ENCODE measurements around the gene TP53I3. TPM values are rescaled to one million over a fixed set of nuclear protein-coding genes. Genes with fewer than 3 reads are reported as not detected.

Gene TP53I3, protein sequence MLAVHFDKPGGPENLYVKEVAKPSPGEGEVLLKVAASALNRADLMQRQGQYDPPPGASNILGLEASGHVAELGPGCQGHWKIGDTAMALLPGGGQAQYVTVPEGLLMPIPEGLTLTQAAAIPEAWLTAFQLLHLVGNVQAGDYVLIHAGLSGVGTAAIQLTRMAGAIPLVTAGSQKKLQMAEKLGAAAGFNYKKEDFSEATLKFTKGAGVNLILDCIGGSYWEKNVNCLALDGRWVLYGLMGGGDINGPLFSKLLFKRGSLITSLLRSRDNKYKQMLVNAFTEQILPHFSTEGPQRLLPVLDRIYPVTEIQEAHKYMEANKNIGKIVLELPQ
- polyA plus RNA-seq: 100 to 1,000 TPM; 116 to 123 TPM

GRCh38 chr2:24084386-24085199 lies at the start of gene TP53I3:
Gene TP53I3, minus strand, starts transcription at chr2:24084834. Its CDS starts 508 bp downstream, at chr2:24084326.
- 1% methylated on average over 41 to 44 of the region's 44 CpGs for WGBS, 2 donors
- Histone ChIP-seq H3K4me1 (ENCODE audit: control insufficient read depth in 2 of 2, insufficient read depth in 2 of 2, low read length in 1 of 2) (peaks cover 0 to 3% of the 10 kb centered on the region in 2 donors), H3K4me3 (ENCODE audit: low read depth in 1 of 2, low read length in 2 of 2) (peak within 1 kb of the TSS; percentile 63 to 67), H3K9me3 (ENCODE audit: control insufficient read depth in 2 of 2, insufficient read depth in 1 of 2, low read depth in 1 of 2, low read length in 1 of 2) (no peaks in the 10 kb centered on the region), H3K36me3 (ENCODE audit: control insufficient read depth in 2 of 2, insufficient read depth in 2 of 2, low read length in 1 of 2) (peaks cover 0 to 11% of the 10 kb centered on the region in 2 donors), H3K27ac (ENCODE audit: low read depth in 2 of 2, low read length in 1 of 2) (peak within 1 kb of the TSS; percentile 93 to 96), H3K27me3 (ENCODE audit: control insufficient read depth in 1 of 2, insufficient read depth in 2 of 2, low read length in 2 of 2) (no peaks in the 10 kb centered on the region)

DNA sequence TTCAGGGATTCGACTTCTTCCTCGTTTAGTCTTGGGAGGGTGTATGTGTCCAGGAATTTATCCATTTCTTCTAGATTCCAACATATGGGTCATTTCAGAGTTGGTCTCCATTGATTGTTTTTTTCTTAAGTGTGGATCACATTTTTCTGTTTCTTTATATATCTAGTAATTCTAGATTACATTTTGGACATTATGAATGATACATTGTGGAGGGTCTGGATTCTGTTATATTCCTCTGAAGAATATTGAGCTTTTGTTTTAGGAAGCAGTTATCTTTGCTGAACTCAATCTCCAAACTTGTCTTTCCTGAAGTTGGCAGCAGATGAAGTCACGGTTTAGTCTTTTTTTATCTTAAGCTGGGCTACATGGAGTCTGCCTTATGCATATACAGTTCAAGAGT lies 47.9 kb upstream of the TP53I3 start:
- H3K27ac ChIP-seq (ENCODE audit: low read depth in 2 of 2, low read length in 1 of 2): no peak overlapping the region
- H3K4me1 ChIP-seq (ENCODE audit: control insufficient read depth in 2 of 2, insufficient read depth in 2 of 2, low read length in 1 of 2): no peaks in the 10 kb centered on the region
- WGBS, 2 donors: 89 to 95% methylated on average over 3 of the region's 3 CpGs
- H3K36me3 ChIP-seq (ENCODE audit: control insufficient read depth in 2 of 2, insufficient read depth in 2 of 2, low read length in 1 of 2): no peaks in the 10 kb centered on the region
- H3K9me3 ChIP-seq (ENCODE audit: control insufficient read depth in 2 of 2, insufficient read depth in 1 of 2, low read depth in 1 of 2, low read length in 1 of 2): no peaks in the 10 kb centered on the region
- H3K4me3 ChIP-seq (ENCODE audit: low read depth in 1 of 2, low read length in 2 of 2): no peak overlapping the region
- H3K27me3 ChIP-seq (ENCODE audit: control insufficient read depth in 1 of 2, insufficient read depth in 2 of 2, low read length in 2 of 2): no peaks in the 10 kb centered on the region

GRCh38 chr2:24125956-24126355 lies 41.3 kb upstream of the TP53I3 start:
- Histone ChIP-seq H3K36me3 (ENCODE audit: control insufficient read depth in 2 of 2, insufficient read depth in 2 of 2, low read length in 1 of 2) (no peaks in the 10 kb centered on the region), H3K4me3 (ENCODE audit: low read depth in 1 of 2, low read length in 2 of 2) (no peak overlapping the region), H3K4me1 (ENCODE audit: control insufficient read depth in 2 of 2, insufficient read depth in 2 of 2, low read length in 1 of 2) (peaks cover 0 to 3% of the 10 kb centered on the region in 2 donors), H3K9me3 (ENCODE audit: control insufficient read depth in 2 of 2, insufficient read depth in 1 of 2, low read depth in 1 of 2, low read length in 1 of 2) (no peaks in the 10 kb centered on the region), H3K27ac (ENCODE audit: low read depth in 2 of 2, low read length in 1 of 2) (no peak overlapping the region), H3K27me3 (ENCODE audit: control insufficient read depth in 1 of 2, insufficient read depth in 2 of 2, low read length in 2 of 2) (no peaks in the 10 kb centered on the region)
- WGBS, 2 donors: 23 to 38% methylated on average over 1 of the region's 1 CpG

GRCh38 chr2:24123922-24124580 lies 39.4 kb upstream of the TP53I3 start:
- peak overlapping the region; percentile 85 to 95 for H3K27ac ChIP-seq (ENCODE audit: low read depth in 2 of 2, low read length in 1 of 2)

GRCh38 chr2:24123195-24123921 lies 38.7 kb upstream of the TP53I3 start, which contains the start of the genes FAM228B and PFN4:
Gene FAM228B, plus strand, starts transcription at chr2:24123469. Its CDS starts 893 bp downstream, at chr2:24124362.
Gene PFN4, minus strand, starts transcription at chr2:24123334. Its CDS starts 799 bp downstream, at chr2:24122535.
- WGBS, 2 donors: 0% methylated on average over 96 to 103 of the region's 103 CpGs
- Histone ChIP-seq H3K4me1 (ENCODE audit: control insufficient read depth in 2 of 2, insufficient read depth in 2 of 2, low read length in 1 of 2) (peaks cover 0 to 3% of the 10 kb centered on the region in 2 donors), H3K27me3 (ENCODE audit: control insufficient read depth in 1 of 2, insufficient read depth in 2 of 2, low read length in 2 of 2) (no peaks in the 10 kb centered on the region), H3K4me3 (ENCODE audit: low read depth in 1 of 2, low read length in 2 of 2) (peak within 1 kb of the TSS; percentile 74 to 88), H3K36me3 (ENCODE audit: control insufficient read depth in 2 of 2, insufficient read depth in 2 of 2, low read length in 1 of 2) (no peaks in the 10 kb centered on the region), H3K9me3 (ENCODE audit: control insufficient read depth in 2 of 2, insufficient read depth in 1 of 2, low read depth in 1 of 2, low read length in 1 of 2) (no peaks in the 10 kb centered on the region), H3K27ac (ENCODE audit: low read depth in 2 of 2, low read length in 1 of 2) (peak within 1 kb of the TSS; percentile 85 to 95)

More at GRCh38 chr2:24123922-24124580, 39.4 kb upstream of the TP53I3 start:
- 10 to 13% methylated on average over 9 of the region's 9 CpGs for WGBS, 2 donors
- H3K36me3 ChIP-seq (ENCODE audit: control insufficient read depth in 2 of 2, insufficient read depth in 2 of 2, low read length in 1 of 2): no peaks in the 10 kb centered on the region
- H3K4me1 ChIP-seq (ENCODE audit: control insufficient read depth in 2 of 2, insufficient read depth in 2 of 2, low read length in 1 of 2): peaks cover 0 to 3% of the 10 kb centered on the region in 2 donors
- peak overlapping the region; percentile 74 to 88 for H3K4me3 ChIP-seq (ENCODE audit: low read depth in 1 of 2, low read length in 2 of 2)
- no peaks in the 10 kb centered on the region for H3K9me3 ChIP-seq (ENCODE audit: control insufficient read depth in 2 of 2, insufficient read depth in 1 of 2, low read depth in 1 of 2, low read length in 1 of 2)
- no peaks in the 10 kb centered on the region for H3K27me3 ChIP-seq (ENCODE audit: control insufficient read depth in 1 of 2, insufficient read depth in 2 of 2, low read length in 2 of 2)

- Histone ChIP-seq H3K36me3 (ENCODE audit: control insufficient read depth in 2 of 2, insufficient read depth in 2 of 2, low read length in 1 of 2) (no peaks in the 10 kb centered on the region), H3K9me3 (ENCODE audit: control insufficient read depth in 2 of 2, insufficient read depth in 1 of 2, low read depth in 1 of 2, low read length in 1 of 2) (no peaks in the 10 kb centered on the region), H3K4me3 (ENCODE audit: low read depth in 1 of 2, low read length in 2 of 2) (peak overlapping the region; percentile 74 to 88), H3K27me3 (ENCODE audit: control insufficient read depth in 1 of 2, insufficient read depth in 2 of 2, low read length in 2 of 2) (no peaks in the 10 kb centered on the region), H3K4me1 (ENCODE audit: control insufficient read depth in 2 of 2, insufficient read depth in 2 of 2, low read length in 1 of 2) (peaks cover 0 to 3% of the 10 kb centered on the region in 2 donors), H3K27ac (ENCODE audit: low read depth in 2 of 2, low read length in 1 of 2) (peak overlapping the region; percentile 80 to 95)
- 8% methylated on average over 15 of the region's 15 CpGs for WGBS, 2 donors
These were observed 37.9 kb upstream of the TP53I3 start for GRCh38 chr2:24122366-24123194.

DNA sequence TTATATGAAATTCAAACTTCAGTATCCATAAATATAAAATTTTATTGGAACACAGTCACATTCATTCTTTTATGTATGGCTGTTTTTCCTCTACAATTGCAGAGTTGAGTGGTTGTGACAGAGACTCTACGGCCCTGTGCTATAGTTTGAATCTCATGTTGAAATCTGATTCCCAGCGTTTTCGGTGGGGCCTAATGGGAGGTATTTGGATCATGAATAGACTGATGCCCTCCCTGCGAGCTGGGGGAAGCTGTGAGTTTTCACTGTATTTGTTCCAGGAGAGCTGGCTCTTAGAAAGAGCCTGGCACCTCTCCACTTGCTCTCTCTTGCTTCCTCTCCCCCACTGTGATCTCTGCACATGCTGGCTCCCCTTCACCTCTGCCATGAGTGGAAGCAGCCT lies 36.8 kb upstream of the TP53I3 start:
- 69 to 76% methylated on average over 4 of the region's 4 CpGs for WGBS, 2 donors
- no peaks in the 10 kb centered on the region for H3K36me3 ChIP-seq (ENCODE audit: control insufficient read depth in 2 of 2, insufficient read depth in 2 of 2, low read length in 1 of 2)
- peaks cover 0 to 3% of the 10 kb centered on the region in 2 donors for H3K4me1 ChIP-seq (ENCODE audit: control insufficient read depth in 2 of 2, insufficient read depth in 2 of 2, low read length in 1 of 2)
- H3K9me3 ChIP-seq (ENCODE audit: control insufficient read depth in 2 of 2, insufficient read depth in 1 of 2, low read depth in 1 of 2, low read length in 1 of 2): no peaks in the 10 kb centered on the region
- H3K27me3 ChIP-seq (ENCODE audit: control insufficient read depth in 1 of 2, insufficient read depth in 2 of 2, low read length in 2 of 2): no peaks in the 10 kb centered on the region
- no peak overlapping the region for H3K4me3 ChIP-seq (ENCODE audit: low read depth in 1 of 2, low read length in 2 of 2)
- H3K27ac ChIP-seq (ENCODE audit: low read depth in 2 of 2, low read length in 1 of 2): no peak overlapping the region

DNA sequence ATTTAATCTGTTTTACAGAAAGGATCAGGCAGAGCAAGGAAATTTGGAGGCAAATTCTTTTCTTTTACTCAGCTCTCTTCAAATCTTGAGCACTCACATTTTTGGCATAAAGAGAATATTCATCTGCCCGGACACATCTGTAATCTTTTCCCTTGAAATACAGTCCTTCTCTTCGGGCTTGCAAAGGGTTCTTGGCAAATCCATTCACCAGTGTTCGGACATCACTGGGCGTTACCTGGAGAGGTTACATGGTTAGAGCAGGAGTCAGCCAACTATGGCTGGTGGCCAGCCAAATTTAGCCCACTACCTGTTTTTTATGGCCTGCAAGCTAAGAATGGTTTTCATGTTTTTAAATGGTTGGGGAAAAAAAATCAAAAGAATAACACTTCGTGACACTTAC lies 36.4 kb upstream of the TP53I3 start:
- peaks cover 0 to 3% of the 10 kb centered on the region in 2 donors for H3K4me1 ChIP-seq (ENCODE audit: control insufficient read depth in 2 of 2, insufficient read depth in 2 of 2, low read length in 1 of 2)
- 63 to 70% methylated on average over 5 of the region's 5 CpGs for WGBS, 2 donors
- no peaks in the 10 kb centered on the region for H3K27me3 ChIP-seq (ENCODE audit: control insufficient read depth in 1 of 2, insufficient read depth in 2 of 2, low read length in 2 of 2)
- H3K9me3 ChIP-seq (ENCODE audit: control insufficient read depth in 2 of 2, insufficient read depth in 1 of 2, low read depth in 1 of 2, low read length in 1 of 2): no peaks in the 10 kb centered on the region
- H3K4me3 ChIP-seq (ENCODE audit: low read depth in 1 of 2, low read length in 2 of 2): no peak overlapping the region
- H3K36me3 ChIP-seq (ENCODE audit: control insufficient read depth in 2 of 2, insufficient read depth in 2 of 2, low read length in 1 of 2): no peaks in the 10 kb centered on the region
- H3K27ac ChIP-seq (ENCODE audit: low read depth in 2 of 2, low read length in 1 of 2): no peak overlapping the region

All from esophagus (tissue), 2 donors.